SH-SY5Y (cell line): ENCODE results near the gene ICOSLG.

Experiments
- GATA2 ChIP-seq: IDR thresholded peaks from 2 replicates; pipeline ENCODE4 v1.6.1; 2011; ENCODE audit warnings: mild to moderate bottlenecking, low read depth, low read length
- GATA3 ChIP-seq: IDR thresholded peaks from 2 replicates; pipeline ENCODE4 v1.6.1; 2011; ENCODE audit warnings: low read depth, mild to moderate bottlenecking, low read length, moderate library complexity

ICOSLG gene

GRCh38 chr21:44259082-44259705 is 18.5 kb upstream of the ICOSLG start:
- TF ChIP-seq GATA2 (no peak), GATA3 (no peak)

GRCh38 chr21:44258056-44258725 is 17.4 kb upstream of the ICOSLG start:
- TF ChIP-seq GATA2 (no peak), GATA3 (no peak)

- no peak for TF ChIP-seq GATA3
- TF ChIP-seq GATA2 = no peak
Observed at GRCh38 chr21:44255511-44255981, 14.8 kb upstream of the ICOSLG start.

- no peak for TF ChIP-seq GATA2
- no peak for TF ChIP-seq GATA3
Observed at GRCh38 chr21:44253832-44254710, 13.3 kb upstream of the ICOSLG start.

- TF ChIP-seq GATA2 = no peak
- no peak for TF ChIP-seq GATA3
Observed at GRCh38 chr21:44199448-44199847, 41.3 kb downstream of the ICOSLG start.
